OCI-LY7 (cell line): ENCODE results near the gene PDE11A. TPM values are rescaled to one million over a fixed set of nuclear protein-coding genes. Genes with fewer than 3 reads are reported as not detected.

Source experiments
- BruUV-seq: library from RNA; stranded (reverse); fragments of 400-500 nt; replicated peaks from 2 replicates; lab custom pipeline; 2021; lab: Mats Ljungman, UMichigan
- CTCF ChIA-PET: fragments of 300-600 bp; sonication (Branson Sonifier 250); formaldehyde crosslinking; loops from one replicate; lab custom pipeline; 2022; ENCODE audit warnings: antibody characterized with exemption; ENCODE audit not compliant: unreplicated experiment; lab: Charles Lee
- POLR2A ChIA-PET: fragments of 300-600 bp; sonication (Branson Sonifier 250); formaldehyde crosslinking; loops from one replicate; lab custom pipeline; 2022; ENCODE audit warnings: antibody characterized with exemption; lab: Charles Lee
- DNase-seq: peaks from one replicate; pipeline ENCODE4 v3.0.0-alpha.2; 2015; ENCODE audit warnings: low spot score
- H2AFZ ChIP-seq: fragments of 200-600 bp; sonication (generic), shearing (Covaris generic); 2 replicates; pipeline ENCODE4 v1.6.1; 2014; ENCODE audit warnings: mild to moderate bottlenecking, antibody characterized with exemption, low read length, moderate library complexity
- H3K27ac ChIP-seq: fragments of 200-600 bp; sonication (generic); 2 replicates; pipeline ENCODE4 v1.5.1; 2014; ENCODE audit warnings: mixed run types, low read depth, mild to moderate bottlenecking, moderate library complexity, low read length, inconsistent platforms; ENCODE audit not compliant: poor library complexity, severe bottlenecking
- H3K36me3 ChIP-seq: fragments of 200-600 bp; sonication (generic); 2 replicates; pipeline ENCODE4 v1.6.1; 2014; ENCODE audit warnings: mild to moderate bottlenecking, antibody characterized with exemption, low read length, moderate library complexity, mixed read lengths; ENCODE audit not compliant: insufficient read depth
- H3K4me1 ChIP-seq: fragments of 200-600 bp; sonication (generic); 2 replicates; pipeline ENCODE4 v1.5.1; 2014; ENCODE audit warnings: mild to moderate bottlenecking, low read length; ENCODE audit not compliant: insufficient read depth, poor library complexity, severe bottlenecking
- H3K4me2 ChIP-seq: fragments of 200-600 bp; sonication (generic); 2 replicates; pipeline ENCODE4 v1.6.1; 2014; ENCODE audit warnings: mild to moderate bottlenecking, low read length
- H3K4me3 ChIP-seq: fragments of 200-600 bp; sonication (generic); 2 replicates; pipeline ENCODE4 v1.5.1; 2014; ENCODE audit warnings: mild to moderate bottlenecking, low read depth, low read length; ENCODE audit not compliant: poor library complexity, severe bottlenecking
- H3K79me2 ChIP-seq: fragments of 200-600 bp; sonication (generic); 2 replicates; pipeline ENCODE4 v1.6.1; 2016; ENCODE audit warnings: low read depth, mild to moderate bottlenecking, low read length, moderate library complexity, mixed read lengths; ENCODE audit not compliant: insufficient read depth
- H3K9me2 ChIP-seq: fragments of 200-600 bp; sonication (generic); 2 replicates; pipeline ENCODE4 v1.6.1; 2016; ENCODE audit warnings: mild to moderate bottlenecking, low read length, mixed read lengths; ENCODE audit not compliant: insufficient read depth
- H3K9me3 ChIP-seq: fragments of 200-600 bp; sonication (generic); 2 replicates; pipeline ENCODE4 v1.6.1; 2014; ENCODE audit warnings: mild to moderate bottlenecking, mixed run types, low read length, mixed read lengths
- H4K20me1 ChIP-seq: fragments of 200-600 bp; sonication (generic); 2 replicates; pipeline ENCODE4 v1.6.1; 2014; ENCODE audit warnings: mild to moderate bottlenecking, antibody characterized with exemption, low read length, moderate library complexity, mixed read lengths; ENCODE audit not compliant: insufficient read depth
- CTCF ChIP-seq: fragments of 200-600 bp; sonication (generic); conservative IDR thresholded peaks from 2 replicates; pipeline ENCODE4 v1.5.1; 2014; ENCODE audit warnings: mild to moderate bottlenecking, antibody characterized with exemption, low read length, moderate library complexity, mixed read lengths
- EZH2phosphoT487 ChIP-seq: fragments of 200-600 bp; sonication (generic); IDR thresholded peaks from 2 replicates; pipeline ENCODE4 v1.6.1; 2018; ENCODE audit warnings: low read depth, borderline replicate concordance, mild to moderate bottlenecking, mixed run types, antibody characterized with exemption, low read length, moderate library complexity, mixed read lengths
- intact Hi-C: fragments of 100-400 bp; cut with micrococcal nuclease; formaldehyde crosslinking; loops from one replicate; pipeline ENCODE4 v1.10.0; 2022; ENCODE audit not compliant: unreplicated experiment
- total RNA-seq, 2 experiments: library from RNA; depleted of rRNA in 1 of 2; stranded (reverse); fragments of >200 nt in 1 of 2; shearing (Covaris generic) in 1 of 2; gene quantifications; 2 replicates each; pipeline ENCODE4 v1.2.3, GENCODE V29; 2014 to 2022

The PDE11A gene
- total RNA-seq, 2 experiments from 2014 or later, result 0.03 TPM; not detected in 1

- CTCF ChIA-PET, result no interaction called here
- H3K36me3 ChIP-seq, result no peaks in the 10 kb centered on the region
- no peak for DNase-seq
These were observed 175.3 kb downstream of the PDE11A start for GRCh38 chr2:177897278-177897677.

GRCh38 chr2:177896587-177896986 lies 176.0 kb downstream of the PDE11A start:
- ChIA-PET POLR2A (no interaction called here), CTCF (no interaction called here)
- H3K36me3 ChIP-seq, result no peaks in the 10 kb centered on the region
- intact Hi-C loops, result no loop called here
- no peaks in the 10 kb centered on the region for H3K79me2 ChIP-seq
- DNase-seq, result no peak
- TF ChIP-seq CTCF, result no peak
- H3K9me2 ChIP-seq, result no peaks in the 10 kb centered on the region
- BruUV-seq, result no TSS peak
- H3K4me1 ChIP-seq, result no peaks in the 10 kb centered on the region
- no peak overlapping the region for H3K4me3 ChIP-seq
- H4K20me1 ChIP-seq, result no peaks in the 10 kb centered on the region
- no peak overlapping the region for H3K4me2 ChIP-seq
- no peaks in the 10 kb centered on the region for H3K9me3 ChIP-seq
- H3K27ac ChIP-seq, result no peak overlapping the region
- no peak overlapping the region for H2AFZ ChIP-seq

More at GRCh38 chr2:177897278-177897677, 175.3 kb downstream of the PDE11A start:
- POLR2A ChIA-PET, result interaction anchor here (0.6 kb wide), 1 partner anchor 14 kb away, joined by 3 read pairs; no protein-coding TSS in a partner anchor
- Histone ChIP-seq H3K4me1 (no peaks in the 10 kb centered on the region), H3K4me2 (no peak overlapping the region), H3K9me2 (no peaks in the 10 kb centered on the region), H4K20me1 (no peaks in the 10 kb centered on the region), H3K9me3 (no peaks in the 10 kb centered on the region), H3K27ac (no peak overlapping the region), H2AFZ (no peak overlapping the region), H3K79me2 (no peaks in the 10 kb centered on the region), H3K4me3 (no peak overlapping the region)
- BruUV-seq, result no TSS peak
- intact Hi-C loops, result no loop called here
- no peak for TF ChIP-seq EZH2phosphoT487
- TF ChIP-seq CTCF, result no peak

DNA sequence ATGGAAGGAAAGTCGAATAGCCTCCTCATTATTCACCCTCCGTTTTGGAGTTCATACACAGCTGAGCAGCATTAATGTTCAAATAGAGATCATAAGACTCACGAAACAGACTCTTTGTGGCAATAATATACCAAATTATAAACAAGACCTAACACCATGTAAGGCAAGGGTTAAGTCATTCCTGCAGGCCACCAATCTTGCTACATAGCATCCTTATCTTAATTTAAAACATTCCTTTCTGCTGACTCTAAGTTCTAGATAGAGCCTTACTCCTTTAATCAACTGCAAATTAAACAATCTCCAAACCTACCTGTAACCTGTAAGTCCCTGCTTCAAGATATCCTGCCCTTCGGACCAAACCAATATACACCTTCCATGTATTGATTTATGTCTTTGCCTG lies 178.0 kb downstream of the PDE11A start:
- TF ChIP-seq EZH2phosphoT487, result no peak
- TF ChIP-seq CTCF, result no peak
- no peak for DNase-seq
- H2AFZ ChIP-seq, result no peak overlapping the region
- ChIA-PET POLR2A (no interaction called here), CTCF (no interaction called here)
- no peaks in the 10 kb centered on the region for H3K4me1 ChIP-seq
- no peaks in the 10 kb centered on the region for H3K9me2 ChIP-seq
- H3K36me3 ChIP-seq, result no peaks in the 10 kb centered on the region
- no TSS peak for BruUV-seq
- no peaks in the 10 kb centered on the region for H3K9me3 ChIP-seq
- H3K79me2 ChIP-seq, result no peaks in the 10 kb centered on the region
- no peak overlapping the region for H3K27ac ChIP-seq
- intact Hi-C loops, result no loop called here
- H4K20me1 ChIP-seq, result no peaks in the 10 kb centered on the region
- H3K4me2 ChIP-seq, result no peak overlapping the region
- no peak overlapping the region for H3K4me3 ChIP-seq
